Measurements from ENCODE around the gene PPP1R9B.

DNA sequence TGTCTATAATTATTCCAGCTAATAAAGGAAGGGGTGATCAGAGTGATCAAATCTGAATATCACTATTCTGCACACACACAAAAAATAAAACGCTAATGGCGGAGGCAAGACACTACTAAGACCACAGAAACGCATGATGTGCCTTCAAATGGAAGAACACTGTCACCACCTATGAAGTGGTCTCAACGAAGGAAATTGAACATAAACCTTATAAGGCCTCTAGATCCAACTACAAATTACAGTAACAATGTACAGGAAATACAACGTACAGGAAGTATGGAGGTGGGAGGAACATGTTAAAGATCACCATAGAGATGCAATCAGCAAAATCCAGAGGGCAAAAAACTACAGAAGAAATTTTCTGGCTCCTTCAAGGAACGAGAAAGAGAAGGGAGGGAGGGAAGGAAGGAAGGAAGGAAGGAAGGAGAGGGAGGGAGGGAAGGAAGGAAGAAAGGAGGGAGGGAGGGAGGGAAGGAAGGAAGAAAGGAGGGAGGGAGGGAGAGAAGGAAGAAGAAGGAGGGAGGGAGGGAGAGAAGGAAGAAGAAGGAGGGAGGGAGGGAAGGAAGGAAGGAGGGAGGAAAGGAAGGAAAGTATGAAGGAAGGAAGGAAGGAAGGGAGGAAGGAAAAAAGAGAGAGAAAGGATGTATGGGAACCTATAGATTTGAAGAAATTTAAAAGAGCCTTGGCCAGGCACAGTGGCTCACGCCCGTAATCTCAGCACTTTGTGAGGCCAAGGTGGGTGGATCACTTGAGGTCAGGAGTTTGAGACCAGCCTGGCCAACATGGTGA lies 12.2 kb upstream of the PPP1R9B start:
- TF ChIP-seq, protein P1, sequence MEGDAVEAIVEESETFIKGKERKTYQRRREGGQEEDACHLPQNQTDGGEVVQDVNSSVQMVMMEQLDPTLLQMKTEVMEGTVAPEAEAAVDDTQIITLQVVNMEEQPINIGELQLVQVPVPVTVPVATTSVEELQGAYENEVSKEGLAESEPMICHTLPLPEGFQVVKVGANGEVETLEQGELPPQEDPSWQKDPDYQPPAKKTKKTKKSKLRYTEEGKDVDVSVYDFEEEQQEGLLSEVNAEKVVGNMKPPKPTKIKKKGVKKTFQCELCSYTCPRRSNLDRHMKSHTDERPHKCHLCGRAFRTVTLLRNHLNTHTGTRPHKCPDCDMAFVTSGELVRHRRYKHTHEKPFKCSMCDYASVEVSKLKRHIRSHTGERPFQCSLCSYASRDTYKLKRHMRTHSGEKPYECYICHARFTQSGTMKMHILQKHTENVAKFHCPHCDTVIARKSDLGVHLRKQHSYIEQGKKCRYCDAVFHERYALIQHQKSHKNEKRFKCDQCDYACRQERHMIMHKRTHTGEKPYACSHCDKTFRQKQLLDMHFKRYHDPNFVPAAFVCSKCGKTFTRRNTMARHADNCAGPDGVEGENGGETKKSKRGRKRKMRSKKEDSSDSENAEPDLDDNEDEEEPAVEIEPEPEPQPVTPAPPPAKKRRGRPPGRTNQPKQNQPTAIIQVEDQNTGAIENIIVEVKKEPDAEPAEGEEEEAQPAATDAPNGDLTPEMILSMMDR (IDR thresholded peaks at IDR 0.05) = no peak
- TF ChIP-seq POLR2A (IDR thresholded peaks at IDR 0.05) = no peak
